Stimulated activated CD4-positive, alpha-beta T cell treated with anti-CD3 and anti-CD28 coated beads, TNF-alpha, amount 100 ng/mL, for 4 hours (primary cell): ENCODE results near the gene SNTB2.
A peak's percentile ranks its signal among the peaks of the same experiment; 100 is the strongest.
"Not testable (repeated sequence)": the region's sequence is repeated elsewhere in the genome, so short reads cannot be mapped to it uniquely, and the experiment has no call there.

ENCODE experiments used
- DNase-seq, 3 experiments: peaks; one replicate each; pipeline ENCODE4 v3.0.0-alpha.2; 2020; ENCODE audit warnings: low read depth in 3 of 3

Gene SNTB2

DNA sequence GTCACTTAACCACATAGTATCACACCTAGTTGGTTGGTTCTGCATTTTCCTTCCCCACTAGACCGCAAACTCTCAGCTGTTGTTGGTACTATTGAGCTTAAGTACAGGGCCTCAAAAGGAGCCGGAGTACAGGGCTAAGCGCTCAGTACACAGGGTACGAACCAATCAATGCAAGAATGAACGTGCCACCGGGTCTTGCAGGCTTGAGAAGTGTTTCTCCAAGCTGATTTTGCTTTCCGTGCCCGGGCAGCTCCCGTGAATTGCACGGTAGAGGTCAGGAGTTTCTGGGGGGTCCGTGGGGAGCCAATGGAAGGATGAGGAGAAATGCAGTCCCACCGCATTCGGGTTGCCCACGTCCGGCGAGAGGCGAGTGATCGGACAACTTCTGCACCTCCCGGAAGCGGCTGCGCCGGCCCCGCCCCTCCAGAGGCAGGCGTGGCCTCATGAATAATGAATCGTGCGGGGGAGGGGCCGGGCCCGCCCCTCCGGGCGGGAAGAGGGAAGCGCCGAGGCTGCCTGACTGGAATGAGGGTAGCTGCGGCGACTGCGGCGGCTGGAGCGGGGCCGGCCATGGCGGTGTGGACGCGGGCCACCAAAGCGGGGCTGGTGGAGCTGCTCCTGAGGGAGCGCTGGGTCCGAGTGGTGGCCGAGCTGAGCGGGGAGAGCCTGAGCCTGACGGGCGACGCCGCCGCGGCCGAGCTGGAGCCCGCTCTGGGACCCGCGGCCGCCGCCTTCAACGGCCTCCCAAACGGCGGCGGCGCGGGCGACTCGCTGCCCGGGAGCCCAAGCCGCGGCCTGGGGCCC lies at the start of gene SNTB2:
TSS of gene SNTB2 (plus strand) at position 523 of the 804 bp plus-strand sequence. CDS start at position 526, 3 bp downstream.
- peak; percentile 66 to 79 (median 68) for DNase-seq

DNA sequence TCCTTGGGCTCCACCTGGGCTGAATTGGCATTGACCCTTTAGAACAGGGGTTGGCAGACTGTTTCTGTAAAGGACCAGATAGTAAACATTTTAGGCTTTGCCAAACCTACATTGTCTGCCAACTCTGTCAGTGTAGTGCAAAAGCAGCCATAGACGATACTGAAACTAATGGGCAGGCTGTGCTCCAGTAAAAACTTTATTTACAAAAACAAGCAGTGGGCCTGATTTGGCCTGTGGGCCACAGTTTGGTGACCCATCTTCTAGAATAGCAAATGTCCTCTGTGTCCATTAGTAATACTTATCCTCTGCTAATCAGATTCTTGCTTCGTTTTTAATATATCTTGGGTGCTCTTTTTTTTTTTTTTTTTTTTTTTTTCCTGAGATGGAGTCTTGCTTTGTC lies 48.4 kb upstream of the SNTB2 start:
- no peak for DNase-seq

DNA sequence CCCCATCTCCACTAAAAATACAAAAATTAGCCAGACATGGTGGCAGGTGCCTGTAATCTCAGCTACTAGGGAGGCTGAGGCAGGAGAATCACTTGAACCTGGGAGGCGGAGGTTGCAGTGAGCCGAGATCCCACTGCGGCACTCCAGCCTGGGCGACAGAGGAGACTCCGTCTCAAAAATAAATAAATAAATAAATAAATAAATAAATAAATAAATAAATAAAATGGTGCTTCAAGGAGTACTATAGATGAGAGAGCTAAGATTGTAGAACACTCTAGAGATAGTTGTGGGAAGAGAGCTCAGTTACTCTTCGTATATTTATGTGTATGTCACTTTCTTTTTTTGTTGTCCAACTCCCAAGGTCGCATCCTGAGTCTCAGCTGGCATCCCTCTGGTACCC lies 47.5 kb upstream of the SNTB2 start:
- not testable (repeated sequence) for DNase-seq

DNA sequence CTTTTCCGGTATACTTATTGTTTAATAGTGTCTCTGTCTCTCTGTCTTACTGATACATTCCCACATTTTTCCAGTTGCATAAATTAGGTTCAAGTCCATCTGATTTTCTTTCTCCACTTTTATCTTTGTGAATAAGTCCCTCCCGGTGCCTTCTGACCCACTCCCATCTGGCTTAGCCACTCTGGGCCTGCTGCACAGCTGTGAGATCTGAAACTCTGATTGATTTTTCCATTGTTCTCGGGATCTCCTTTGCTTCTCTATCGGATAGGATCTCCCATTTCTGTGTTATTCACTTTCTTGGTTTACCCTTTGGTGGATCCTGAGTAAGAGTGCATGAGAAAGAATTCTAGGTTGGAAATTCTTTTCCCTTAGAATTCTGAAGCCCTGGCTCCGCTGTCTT lies 46.0 kb upstream of the SNTB2 start:
- no peak for DNase-seq

- DNase-seq = no peak
These were observed 45.0 kb upstream of the SNTB2 start for GRCh38 chr16:69141936-69142335.

DNA sequence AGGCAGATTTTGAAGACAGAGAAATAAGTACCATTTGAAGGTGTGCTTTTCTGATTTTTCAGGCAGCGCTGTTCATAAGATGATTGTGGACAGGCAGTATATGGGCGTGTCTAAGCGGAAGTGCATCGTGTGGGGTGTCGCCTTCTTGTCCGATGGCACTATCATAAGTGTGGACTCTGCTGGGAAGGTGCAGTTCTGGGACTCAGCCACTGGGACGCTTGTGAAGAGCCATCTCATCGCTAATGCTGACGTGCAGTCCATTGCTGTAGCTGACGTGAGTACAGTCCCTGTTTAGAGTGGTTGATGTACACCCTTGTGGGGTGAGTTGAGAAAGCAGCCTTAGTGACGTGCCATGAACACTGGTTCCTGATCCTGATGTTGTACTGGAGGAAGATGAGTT lies 43.8 kb upstream of the SNTB2 start:
- no peak for DNase-seq

GRCh38 chr16:69145658-69146057 lies 41.3 kb upstream of the SNTB2 start:
- DNase-seq = no peak

- DNase-seq = not testable (repeated sequence)
These were observed 37.3 kb upstream of the SNTB2 start for GRCh38 chr16:69149621-69150020.

DNA sequence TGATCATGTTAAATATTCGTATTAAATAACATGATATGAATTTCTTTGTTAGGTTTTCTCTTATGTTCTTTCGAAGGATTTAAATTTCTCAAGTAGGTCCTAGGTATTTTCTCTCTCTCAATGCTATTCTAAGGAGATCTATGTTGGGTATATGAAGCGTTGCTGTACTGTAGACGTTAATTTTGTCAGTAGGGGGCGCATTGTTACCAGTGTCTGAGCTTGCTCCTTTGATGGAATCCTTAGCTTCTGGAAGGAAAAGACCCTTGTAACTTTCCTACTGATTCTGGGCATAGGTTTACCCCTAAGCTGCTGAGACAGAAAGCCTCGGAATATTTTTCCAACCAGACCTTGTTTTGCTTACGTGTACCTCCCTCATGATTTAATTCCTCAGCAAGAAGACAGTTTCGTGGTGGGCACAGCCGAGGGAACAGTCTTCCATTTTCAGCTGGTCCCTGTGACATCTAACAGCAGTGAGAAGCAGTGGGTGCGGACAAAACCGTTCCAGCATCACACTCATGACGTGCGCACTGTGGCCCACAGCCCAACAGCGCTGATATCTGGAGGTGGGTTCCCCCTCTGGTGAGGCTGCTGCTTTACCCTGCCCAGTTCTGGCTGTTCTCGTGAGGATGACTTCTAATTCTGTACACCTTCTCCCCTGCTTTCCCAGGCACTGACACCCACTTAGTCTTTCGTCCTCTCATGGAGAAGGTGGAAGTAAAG lies 36.7 kb upstream of the SNTB2 start:
- peak in 1 of 3 experiments; percentile 31 for DNase-seq

GRCh38 chr16:69157196-69157595 lies 29.8 kb upstream of the SNTB2 start:
- DNase-seq = no peak

GRCh38 chr16:69160192-69160591 lies 26.8 kb upstream of the SNTB2 start:
- DNase-seq = no peak

GRCh38 chr16:69165584-69165983 lies 21.4 kb upstream of the SNTB2 start:
- DNase-seq = no peak

- peak; percentile 48 to 65 (median 60) for DNase-seq
These were observed 20.6 kb upstream of the SNTB2 start for GRCh38 chr16:69166221-69166833.

DNA sequence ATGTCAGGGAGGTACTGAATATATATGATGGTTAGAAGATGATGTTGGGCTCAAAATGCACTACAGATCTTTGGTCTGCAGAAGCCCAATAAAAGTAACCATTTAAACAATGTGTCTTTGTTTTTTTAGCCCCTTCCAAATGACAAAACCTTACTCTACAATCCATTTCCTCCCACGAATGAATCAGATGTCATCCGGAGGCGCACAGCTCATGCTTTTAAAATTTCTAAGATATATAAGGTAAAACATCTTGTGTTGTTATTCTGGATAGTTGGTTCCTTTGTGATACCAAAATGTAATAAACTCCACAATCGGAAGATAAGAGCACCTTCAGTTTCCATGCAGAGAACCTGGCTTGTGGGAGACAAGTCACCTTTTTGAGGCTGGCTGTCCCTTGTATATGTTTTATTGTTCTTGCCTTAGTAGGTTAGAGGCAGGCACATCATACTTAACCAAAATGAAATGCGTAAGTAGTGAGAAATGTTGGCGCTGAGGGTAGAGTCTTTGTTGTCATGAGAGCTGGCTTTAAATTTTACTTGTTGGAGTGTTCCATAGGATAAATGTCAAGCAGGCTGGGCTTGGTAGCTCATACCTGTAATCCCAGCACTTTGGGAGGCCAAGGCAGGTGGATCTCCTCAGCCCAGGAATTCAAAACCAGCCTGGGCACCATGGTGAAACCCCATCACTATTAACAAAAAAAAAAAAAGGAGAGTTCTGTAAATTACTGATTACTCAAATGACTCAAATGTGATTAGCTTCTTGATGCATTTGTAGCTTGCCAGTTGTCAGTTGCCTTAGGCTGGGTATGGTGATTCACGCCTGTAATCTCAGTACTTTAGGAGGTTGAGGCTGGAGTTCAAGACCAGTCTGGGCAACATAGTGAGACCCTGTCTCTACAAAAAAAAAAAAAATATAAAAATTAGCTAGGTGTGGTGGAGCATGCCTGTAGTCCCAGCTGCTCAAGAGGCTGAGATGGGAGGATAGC lies 19.7 kb upstream of the SNTB2 start:
- no peak for DNase-seq

- DNase-seq = no peak
These were observed 17.9 kb upstream of the SNTB2 start for GRCh38 chr16:69169051-69169450.

GRCh38 chr16:69169607-69170352 lies 17.2 kb upstream of the SNTB2 start:
- DNase-seq = no peak

- no peak for DNase-seq
These were observed 15.5 kb upstream of the SNTB2 start for GRCh38 chr16:69171325-69172084.

- DNase-seq = no peak
These were observed 10.7 kb upstream of the SNTB2 start for GRCh38 chr16:69176033-69176800.

GRCh38 chr16:69179328-69180010 lies 7.5 kb upstream of the SNTB2 start:
- DNase-seq = no peak
